ENCODE measurements around the gene UTF1. TPM values are rescaled to one million over a fixed set of nuclear protein-coding genes. Genes with fewer than 3 reads are reported as not detected.
A peak's percentile ranks its signal among the peaks of the same experiment; 100 is the strongest.

The UTF1 gene
- total and polyA plus RNA-seq, 2 experiments from 2014 or later: not detected

- Histone ChIP-seq H3K79me2 (ENCODE audit: insufficient read depth) (no peaks in the 10 kb centered on the region), H4K20me1 (ENCODE audit: insufficient read depth) (no peaks in the 10 kb centered on the region), H3F3A (ENCODE audit: insufficient read depth) (peaks cover 9% of the 10 kb centered on the region), H3K4me3 (no peak overlapping the region), H2AFZ (no peak overlapping the region), H3K27me3 (replicated peaks; ENCODE audit: insufficient read depth) (no peaks in the 10 kb centered on the region), H3K4me2 (ENCODE audit: unreplicated experiment) (no peak overlapping the region), H3K9me2 (ENCODE audit: insufficient read depth) (no peaks in the 10 kb centered on the region), H3K9ac (no peak overlapping the region), H3K9me3 (ENCODE audit: low read depth) (no peaks in the 10 kb centered on the region), H3K27ac (no peak overlapping the region), H3K36me3 (ENCODE audit: low read depth) (no peaks in the 10 kb centered on the region), H3K4me1 (ENCODE audit: insufficient read depth) (peaks cover 16% of the 10 kb centered on the region)
- TF ChIP-seq EZH2phosphoT487 (IDR thresholded peaks at IDR 0.05; ENCODE audit: insufficient read depth, low read depth): no peak
- no peak for TF ChIP-seq EZH2 (IDR thresholded peaks at IDR 0.05; ENCODE audit: insufficient read depth, poor library complexity, severe bottlenecking)
- in situ Hi-C loops (cut with MboI): no loop called here
- 83 to 86% methylated on average over 12 to 21 of the region's 21 CpGs for WGBS, 2 experiments (ENCODE audit: low coverage in 1 of 2, low lambda C conversion rate in 2 of 2, missing lambda C conversion rate in 2 of 2)
- DNase-seq: no peak
Measured at GRCh38 chr10:133258066-133258817, 28.2 kb downstream of the UTF1 start.

- Histone ChIP-seq H3F3A (ENCODE audit: insufficient read depth) (peaks cover 9% of the 10 kb centered on the region), H3K4me1 (ENCODE audit: insufficient read depth) (peaks cover 16% of the 10 kb centered on the region), H4K20me1 (ENCODE audit: insufficient read depth) (no peaks in the 10 kb centered on the region), H3K9me3 (ENCODE audit: low read depth) (no peaks in the 10 kb centered on the region), H3K4me2 (ENCODE audit: unreplicated experiment) (peak overlapping the region; percentile 14), H3K9ac (peak overlapping the region; percentile 54), H3K4me3 (no peak overlapping the region), H3K79me2 (ENCODE audit: insufficient read depth) (no peaks in the 10 kb centered on the region), H3K27me3 (replicated peaks; ENCODE audit: insufficient read depth) (no peaks in the 10 kb centered on the region), H2AFZ (0 out of 2 replicates have a peak overlapping the region, but pooled peaks have one; percentile 13), H3K27ac (peak overlapping the region; percentile 77), H3K9me2 (ENCODE audit: insufficient read depth) (no peaks in the 10 kb centered on the region), H3K36me3 (ENCODE audit: low read depth) (no peaks in the 10 kb centered on the region)
- TF ChIP-seq EZH2 (IDR thresholded peaks at IDR 0.05; ENCODE audit: insufficient read depth, poor library complexity, severe bottlenecking) (no peak), EZH2phosphoT487 (IDR thresholded peaks at IDR 0.05; ENCODE audit: insufficient read depth, low read depth) (no peak)
- DNase-seq: peak; percentile 100
- in situ Hi-C loops (cut with MboI): no loop called here
- 30 to 33% methylated on average over 20 to 24 of the region's 24 CpGs for WGBS, 2 experiments (ENCODE audit: low coverage in 1 of 2, low lambda C conversion rate in 2 of 2, missing lambda C conversion rate in 2 of 2)
Measured at GRCh38 chr10:133258818-133259601, 29.0 kb downstream of the UTF1 start.

GRCh38 chr10:133259602-133259989 lies 29.6 kb downstream of the UTF1 start:
- TF ChIP-seq EZH2phosphoT487 (IDR thresholded peaks at IDR 0.05; ENCODE audit: insufficient read depth, low read depth): no peak
- no peak for TF ChIP-seq EZH2 (IDR thresholded peaks at IDR 0.05; ENCODE audit: insufficient read depth, poor library complexity, severe bottlenecking)
- 41 to 43% methylated on average over 12 of the region's 12 CpGs for WGBS, 2 experiments (ENCODE audit: low coverage in 1 of 2, low lambda C conversion rate in 2 of 2, missing lambda C conversion rate in 2 of 2)
- in situ Hi-C loops (cut with MboI): no loop called here

GRCh38 chr10:133260895-133261725 lies 31.1 kb downstream of the UTF1 start:
- 23 to 29% methylated on average over 42 to 46 of the region's 50 CpGs for WGBS, 2 experiments (ENCODE audit: low coverage in 1 of 2, low lambda C conversion rate in 2 of 2, missing lambda C conversion rate in 2 of 2)
- no peaks in the 10 kb centered on the region for H3K79me2 ChIP-seq (ENCODE audit: insufficient read depth)
- no peaks in the 10 kb centered on the region for H3K36me3 ChIP-seq (ENCODE audit: low read depth)
- peak overlapping the region; percentile 82 for H3K4me2 ChIP-seq (ENCODE audit: unreplicated experiment)
- no peaks in the 10 kb centered on the region for H3K9me2 ChIP-seq (ENCODE audit: insufficient read depth)
- 0 out of 2 replicates have a peak overlapping the region, but pooled peaks have one; percentile 1 for H3K27ac ChIP-seq
- no peaks in the 10 kb centered on the region for H3K9me3 ChIP-seq (ENCODE audit: low read depth)
- peak overlapping the region; percentile 60 for H2AFZ ChIP-seq
- H3K4me3 ChIP-seq: peak overlapping the region; percentile 68
- H3K9ac ChIP-seq: peak overlapping the region; percentile 77
- peaks cover 9% of the 10 kb centered on the region for H3F3A ChIP-seq (ENCODE audit: insufficient read depth)
- no peaks in the 10 kb centered on the region for H4K20me1 ChIP-seq (ENCODE audit: insufficient read depth)
- in situ Hi-C loops (cut with MboI): no loop called here
- no peaks in the 10 kb centered on the region for H3K27me3 ChIP-seq (replicated peaks; ENCODE audit: insufficient read depth)
- H3K4me1 ChIP-seq (ENCODE audit: insufficient read depth): peaks cover 16% of the 10 kb centered on the region
- DNase-seq: peak; percentile 76
- no peak for TF ChIP-seq EZH2phosphoT487 (IDR thresholded peaks at IDR 0.05; ENCODE audit: insufficient read depth, low read depth)
- TF ChIP-seq EZH2 (IDR thresholded peaks at IDR 0.05; ENCODE audit: insufficient read depth, poor library complexity, severe bottlenecking): no peak

More at GRCh38 chr10:133259602-133259989, 29.6 kb downstream of the UTF1 start:
- peaks cover 16% of the 10 kb centered on the region for H3K4me1 ChIP-seq (ENCODE audit: insufficient read depth)
- no peaks in the 10 kb centered on the region for H3K27me3 ChIP-seq (replicated peaks; ENCODE audit: insufficient read depth)
- peaks cover 9% of the 10 kb centered on the region for H3F3A ChIP-seq (ENCODE audit: insufficient read depth)
- DNase-seq: no peak
- no peaks in the 10 kb centered on the region for H3K36me3 ChIP-seq (ENCODE audit: low read depth)
- no peaks in the 10 kb centered on the region for H3K9me2 ChIP-seq (ENCODE audit: insufficient read depth)
- H3K27ac ChIP-seq: peak overlapping the region; percentile 77
- H3K9ac ChIP-seq: peak overlapping the region; percentile 54
- H3K79me2 ChIP-seq (ENCODE audit: insufficient read depth): no peaks in the 10 kb centered on the region
- H4K20me1 ChIP-seq (ENCODE audit: insufficient read depth): no peaks in the 10 kb centered on the region
- peak overlapping the region; percentile 14 for H3K4me2 ChIP-seq (ENCODE audit: unreplicated experiment)
- H3K9me3 ChIP-seq (ENCODE audit: low read depth): no peaks in the 10 kb centered on the region
- 0 out of 2 replicates have a peak overlapping the region, but pooled peaks have one; percentile 13 for H2AFZ ChIP-seq
- H3K4me3 ChIP-seq: no peak overlapping the region

Measured in GM23248 (cell line).